Ascending aorta (tissue), 2 donors: ENCODE results near the gene FABP1. TPM values are rescaled to one million over a fixed set of nuclear protein-coding genes. Genes with fewer than 3 reads are reported as not detected.

ENCODE experiments used
- DNase-seq, 2 donors: peaks; one replicate each; pipeline ENCODE4 v3.0.0-alpha.2; 2019; ENCODE audit warnings: low spot score in 2 of 2
- H3K27ac ChIP-seq, 2 donors: fragments of 200-600 bp; sonication (generic); one replicate each; pipeline ENCODE4 v1.5.1; 2016 to 2017; ENCODE audit warnings: mild to moderate bottlenecking in 1 of 2
- H3K27me3 ChIP-seq: fragments of 200-600 bp; sonication (generic); one replicate; pipeline ENCODE4 v1.5.1; 2017
- H3K36me3 ChIP-seq, 2 donors: fragments of 200-600 bp; sonication (generic); one replicate each; pipeline ENCODE4 v1.5.1; 2016
- H3K4me1 ChIP-seq, 2 donors: fragments of 200-600 bp; sonication (generic); one replicate each; pipeline ENCODE4 v1.5.1; 2016 to 2017; ENCODE audit warnings: mild to moderate bottlenecking in 1 of 2
- H3K4me3 ChIP-seq, 2 donors: fragments of 200-600 bp; sonication (generic); one replicate each; pipeline ENCODE4 v1.5.1; 2016 to 2017; ENCODE audit warnings: mild to moderate bottlenecking in 1 of 2
- H3K9me3 ChIP-seq, 2 donors: fragments of 200-600 bp; sonication (generic); one replicate each; pipeline ENCODE4 v1.5.1; 2016
- CTCF ChIP-seq, 3 experiments: fragments of 200-600 bp in 2 of 3; fragments of 450-650 bp in 1 of 3; sonication (generic) in 2 of 3; IDR thresholded peaks; one replicate each; pipeline ENCODE4 v1.5.1; 2016 to 2019; ENCODE audit warnings: antibody characterized with exemption in 3 of 3, mild to moderate bottlenecking in 1 of 3, moderate library complexity in 1 of 3
- intact Hi-C: fragments of 100-400 bp; cut with DNase I; formaldehyde crosslinking; loops from one replicate; pipeline ENCODE4 v1.15.1; 2023
- total RNA-seq: library from RNA; depleted of rRNA; stranded (reverse); fragments of >200 nt; gene quantifications from one replicate; pipeline ENCODE4 v1.1.0, GENCODE V29; 2016

The FABP1 gene
- total RNA-seq, 1 donor from 2014 or later, result not detected

- H3K9me3 ChIP-seq, result no peaks in the 10 kb centered on the region
- no peak for TF ChIP-seq CTCF (IDR thresholded peaks at IDR 0.05)
- DNase-seq, result no peak
- intact Hi-C loops, result no loop called here
- H3K4me3 ChIP-seq, result no peak overlapping the region
- H3K4me1 ChIP-seq, result no peaks in the 10 kb centered on the region
- H3K36me3 ChIP-seq, result no peaks in the 10 kb centered on the region
- no peaks in the 10 kb centered on the region for H3K27me3 ChIP-seq
- no peak overlapping the region for H3K27ac ChIP-seq
These were observed 42.3 kb downstream of the FABP1 start for GRCh38 chr2:88085602-88086001.

GRCh38 chr2:88085099-88085498 is 42.8 kb downstream of the FABP1 start:
- Histone ChIP-seq H3K4me1 (no peaks in the 10 kb centered on the region), H3K27me3 (no peaks in the 10 kb centered on the region), H3K4me3 (no peak overlapping the region), H3K9me3 (no peaks in the 10 kb centered on the region), H3K27ac (no peak overlapping the region), H3K36me3 (no peaks in the 10 kb centered on the region)
- TF ChIP-seq CTCF (IDR thresholded peaks at IDR 0.05), result no peak
- no peak for DNase-seq
- intact Hi-C loops, result no loop called here

DNA sequence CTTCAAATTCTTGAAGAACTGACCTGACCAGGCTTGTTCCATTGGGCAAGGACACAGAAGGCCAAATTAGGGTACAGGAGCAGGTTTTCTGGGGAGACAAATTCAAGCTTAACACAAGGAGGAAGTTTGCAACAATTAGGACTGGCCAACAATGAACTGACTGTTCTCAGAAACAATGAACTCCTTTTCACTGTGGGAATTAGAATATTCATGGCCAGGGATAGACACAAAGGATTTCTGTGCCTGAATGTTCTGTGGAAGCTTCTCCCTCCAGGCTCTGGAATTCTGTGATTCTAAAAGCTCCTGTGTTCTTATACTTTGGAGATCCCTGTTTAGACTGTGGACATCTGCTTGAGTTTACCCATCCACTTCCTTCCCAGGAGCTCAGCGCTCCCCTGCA is 45.1 kb downstream of the FABP1 start:
- no peak for DNase-seq
- Histone ChIP-seq H3K27ac (no peak overlapping the region), H3K9me3 (no peaks in the 10 kb centered on the region), H3K4me3 (no peak overlapping the region), H3K4me1 (no peaks in the 10 kb centered on the region), H3K36me3 (no peaks in the 10 kb centered on the region), H3K27me3 (no peaks in the 10 kb centered on the region)
- TF ChIP-seq CTCF (IDR thresholded peaks at IDR 0.05), result no peak
- intact Hi-C loops, result no loop called here

DNA sequence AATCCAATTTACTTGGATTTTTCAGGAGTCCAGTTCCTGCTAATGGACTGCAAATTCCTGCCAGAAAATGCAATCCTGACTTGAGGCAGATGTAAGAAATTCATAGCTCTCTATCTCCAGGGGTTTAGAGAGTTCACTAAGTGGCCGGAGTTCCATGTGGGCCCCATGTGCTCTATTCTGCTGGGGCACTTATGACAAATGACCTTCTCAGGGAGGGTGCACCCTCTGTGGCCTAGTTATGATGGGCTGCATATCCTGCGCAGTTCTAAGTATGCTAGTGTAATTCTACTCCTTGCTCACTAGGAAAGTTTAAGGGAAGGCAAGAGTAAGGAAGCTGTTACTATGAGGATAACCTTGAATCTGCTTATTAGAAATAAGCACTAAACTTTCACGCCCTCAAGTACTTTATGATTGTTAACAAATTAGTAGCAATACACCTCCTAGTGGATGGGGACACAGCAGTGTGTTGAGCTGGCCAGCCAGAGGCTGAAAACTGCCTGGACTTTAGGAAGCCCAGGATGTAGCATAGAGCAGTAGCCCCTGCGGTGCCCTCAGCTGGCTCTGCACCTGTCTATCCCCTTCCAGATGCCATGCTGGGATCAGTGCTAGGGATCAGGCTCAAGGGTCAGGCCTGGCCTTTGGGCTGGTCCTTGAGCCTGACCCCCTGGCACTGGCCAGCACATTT is 45.8 kb downstream of the FABP1 start:
- TF ChIP-seq CTCF (IDR thresholded peaks at IDR 0.05), result no peak
- Histone ChIP-seq H3K36me3 (no peaks in the 10 kb centered on the region), H3K9me3 (no peaks in the 10 kb centered on the region), H3K4me1 (no peaks in the 10 kb centered on the region), H3K27ac (no peak overlapping the region), H3K4me3 (no peak overlapping the region), H3K27me3 (no peaks in the 10 kb centered on the region)
- intact Hi-C loops, result no loop called here
- no peak for DNase-seq

GRCh38 chr2:88080545-88080944 is 47.3 kb downstream of the FABP1 start:
- no peaks in the 10 kb centered on the region for H3K9me3 ChIP-seq
- no peak overlapping the region for H3K4me3 ChIP-seq
- H3K4me1 ChIP-seq, result no peaks in the 10 kb centered on the region
- H3K36me3 ChIP-seq, result no peaks in the 10 kb centered on the region
- DNase-seq, result no peak
- no peak for TF ChIP-seq CTCF (IDR thresholded peaks at IDR 0.05)
- no peaks in the 10 kb centered on the region for H3K27me3 ChIP-seq
- intact Hi-C loops, result no loop called here
- H3K27ac ChIP-seq, result no peak overlapping the region
